Panc1 (cell line): ENCODE data around the gene LSS. TPM values are rescaled to one million over a fixed set of nuclear protein-coding genes. Genes with fewer than 3 reads are reported as not detected.
"Not testable (repeated sequence)": the region's sequence is repeated elsewhere in the genome, so short reads cannot be mapped to it uniquely, and the experiment has no call there.

ENCODE experiments used
- ATAC-seq: fragments of 200-7000 bp; cut with Tn5 transposase; 2 replicates; pipeline ENCODE4 v1.9.1; 2020; ENCODE audit warnings: mild to moderate bottlenecking, moderate library complexity
- BruUV-seq: library from RNA; stranded (reverse); fragments of 400-500 nt; replicated peaks from 2 replicates; lab custom pipeline; 2021; lab: Mats Ljungman, UMichigan
- CTCF ChIA-PET: fragments of 300-600 bp; sonication (Branson Sonifier 250); formaldehyde crosslinking; loops from one replicate; lab custom pipeline; 2022; ENCODE audit warnings: antibody characterized with exemption; lab: Charles Lee
- POLR2A ChIA-PET: fragments of 300-600 bp; sonication (Branson Sonifier 250); formaldehyde crosslinking; loops from one replicate; lab custom pipeline; 2022; ENCODE audit warnings: antibody characterized with exemption; lab: Charles Lee
- DNase-seq: peaks from one replicate; pipeline ENCODE4 v3.0.0-alpha.2; 2010; ENCODE audit warnings: low read depth, low spot score
- H3K27ac ChIP-seq: 2 replicates; pipeline ENCODE4 v1.5.1; 2011; ENCODE audit warnings: mild to moderate bottlenecking, low read length, inconsistent platforms
- H3K27me3 ChIP-seq: fragments of 200-500 bp; sonication (Bioruptor generic); 2 replicates; pipeline ENCODE4 v1.6.0; 2014; ENCODE audit warnings: low read length, inconsistent platforms; ENCODE audit not compliant: control insufficient read depth, insufficient read depth
- H3K36me3 ChIP-seq: fragments of 200-500 bp; sonication (Bioruptor generic); 2 replicates; pipeline ENCODE4 v1.5.1; 2014; ENCODE audit warnings: inconsistent platforms, mild to moderate bottlenecking, low read length, moderate library complexity; ENCODE audit not compliant: control insufficient read depth, insufficient read depth
- H3K4me1 ChIP-seq: 2 replicates; pipeline ENCODE4 v1.5.1; 2011; ENCODE audit warnings: inconsistent platforms, mild to moderate bottlenecking, low read length, moderate library complexity; ENCODE audit not compliant: control insufficient read depth, insufficient read depth
- H3K4me3 ChIP-seq, 2 experiments: 2 replicates each; pipeline ENCODE4 v1.5.1; 2011 to 2012; ENCODE audit warnings: low read depth in 2 of 2, low read length in 2 of 2, mild to moderate bottlenecking in 2 of 2, inconsistent platforms in 1 of 2, moderate library complexity in 1 of 2
- H3K9me3 ChIP-seq: fragments of 200-500 bp; sonication (Bioruptor generic); 2 replicates; pipeline ENCODE4 v1.5.1; 2014; ENCODE audit warnings: low read depth, mild to moderate bottlenecking, inconsistent platforms, low read length, moderate library complexity; ENCODE audit not compliant: control insufficient read depth, insufficient read depth
- POLR2AphosphoS5 ChIP-seq: IDR thresholded peaks from 2 replicates; pipeline ENCODE4 v1.6.1; 2012; ENCODE audit warnings: mild to moderate bottlenecking, low read depth, low read length, moderate library complexity
- REST ChIP-seq, 2 experiments: IDR thresholded peaks; 2 replicates each; pipeline ENCODE4 v1.6.1; 2011 to 2012; ENCODE audit warnings: low read depth in 2 of 2, control low read depth in 1 of 2, low read length in 1 of 2, mild to moderate bottlenecking in 1 of 2, moderate library complexity in 1 of 2; ENCODE audit not compliant: insufficient read depth in 1 of 2
- SIN3A ChIP-seq: IDR thresholded peaks from 2 replicates; pipeline ENCODE4 v1.6.1; 2012; ENCODE audit warnings: low read depth, mild to moderate bottlenecking, low read length, moderate library complexity, borderline replicate concordance; ENCODE audit not compliant: insufficient read depth
- TCF7L2 ChIP-seq: IDR thresholded peaks from 2 replicates; pipeline ENCODE4 v1.6.1; 2011; ENCODE audit warnings: mild to moderate bottlenecking, low read depth, low read length, inconsistent platforms
- in situ Hi-C: cut with HindIII; loops from 2 replicates; pipeline ENCODE4 v1.10.0; 2016; ENCODE audit warnings: low sequenced_read_pairs, low pct_unique_long_range_greater_than_20kb
- intact Hi-C: fragments of 100-400 bp; cut with micrococcal nuclease; formaldehyde crosslinking; loops from one replicate; pipeline ENCODE4 v1.10.0; 2022; ENCODE audit not compliant: unreplicated experiment
- total RNA-seq: library from RNA; stranded (reverse); gene quantifications from one replicate; pipeline ENCODE4 v1.2.1, GENCODE V29; 2021; ENCODE audit not compliant: unreplicated experiment
- TF ChIP-seq, protein P1 (sequence below): fragments of 450-650 bp; IDR thresholded peaks from 2 replicates; pipeline ENCODE4 v1.5.1; 2017; ENCODE audit warnings: mild to moderate bottlenecking

The LSS gene
- total RNA-seq, 1 experiment from 2014 or later = 111 TPM

- ChIA-PET CTCF (interaction anchor here (0.5 kb wide), 1 partner anchor 314 kb away, joined by 3 read pairs; no protein-coding TSS in a partner anchor), POLR2A (no interaction called here)
- intact Hi-C loops (no loop called here), in situ Hi-C loops (no loop called here)
- Histone ChIP-seq H3K27ac (no peak overlapping the region), H3K36me3 (peaks cover 6% of the 10 kb centered on the region), H3K4me1 (no peaks in the 10 kb centered on the region), H3K9me3 (no peaks in the 10 kb centered on the region), H3K4me3 (no peak overlapping the region), H3K27me3 (no peaks in the 10 kb centered on the region)
- no TSS peak for BruUV-seq
- no peak for DNase-seq
- TF ChIP-seq SIN3A (no peak), POLR2AphosphoS5 (no peak), TCF7L2 (no peak), REST (IDR thresholded peaks at IDR 0.05; ENCODE audit: insufficient read depth in 1 of 2, low read depth in 2 of 2, low read length in 1 of 2) (no peak)
- TF ChIP-seq, protein P1, sequence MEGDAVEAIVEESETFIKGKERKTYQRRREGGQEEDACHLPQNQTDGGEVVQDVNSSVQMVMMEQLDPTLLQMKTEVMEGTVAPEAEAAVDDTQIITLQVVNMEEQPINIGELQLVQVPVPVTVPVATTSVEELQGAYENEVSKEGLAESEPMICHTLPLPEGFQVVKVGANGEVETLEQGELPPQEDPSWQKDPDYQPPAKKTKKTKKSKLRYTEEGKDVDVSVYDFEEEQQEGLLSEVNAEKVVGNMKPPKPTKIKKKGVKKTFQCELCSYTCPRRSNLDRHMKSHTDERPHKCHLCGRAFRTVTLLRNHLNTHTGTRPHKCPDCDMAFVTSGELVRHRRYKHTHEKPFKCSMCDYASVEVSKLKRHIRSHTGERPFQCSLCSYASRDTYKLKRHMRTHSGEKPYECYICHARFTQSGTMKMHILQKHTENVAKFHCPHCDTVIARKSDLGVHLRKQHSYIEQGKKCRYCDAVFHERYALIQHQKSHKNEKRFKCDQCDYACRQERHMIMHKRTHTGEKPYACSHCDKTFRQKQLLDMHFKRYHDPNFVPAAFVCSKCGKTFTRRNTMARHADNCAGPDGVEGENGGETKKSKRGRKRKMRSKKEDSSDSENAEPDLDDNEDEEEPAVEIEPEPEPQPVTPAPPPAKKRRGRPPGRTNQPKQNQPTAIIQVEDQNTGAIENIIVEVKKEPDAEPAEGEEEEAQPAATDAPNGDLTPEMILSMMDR = no peak
- ATAC-seq = no peak
Measured at GRCh38 chr21:46203203-46203600, 25.4 kb downstream of the LSS start.

DNA sequence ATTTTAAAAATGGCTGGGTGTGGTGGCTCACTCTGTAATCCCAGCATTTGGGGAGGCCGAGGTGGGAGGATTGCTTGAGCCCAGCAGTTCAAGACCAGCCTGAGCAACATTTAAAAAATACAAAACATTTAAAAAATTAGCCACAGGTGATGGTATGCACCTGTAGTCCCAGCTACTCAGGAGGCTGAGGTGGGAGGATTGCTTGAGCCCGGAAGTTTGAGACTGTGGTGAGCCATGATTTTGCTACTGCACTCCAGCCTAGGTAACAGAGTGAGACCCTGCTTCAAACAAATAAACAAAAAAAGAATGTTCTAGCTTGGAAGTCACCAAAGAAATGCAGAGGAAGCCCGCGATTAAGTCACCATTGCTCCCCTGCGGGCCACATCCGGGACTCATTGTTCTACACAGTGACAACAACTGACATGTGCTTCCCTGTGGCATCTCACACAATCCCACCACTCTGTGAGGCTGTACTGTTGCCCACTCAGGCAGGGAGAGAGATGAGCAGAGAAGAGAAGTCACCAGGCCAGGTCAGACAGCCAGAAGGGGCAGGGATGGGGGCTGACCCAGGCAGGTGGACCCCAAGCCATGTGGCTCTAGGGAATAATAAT, 25.9 kb downstream of the LSS start:
- DNase-seq = no peak
- no peak overlapping the region for H3K4me3 ChIP-seq
- intact Hi-C loops (no loop called here), in situ Hi-C loops (no loop called here)
- peaks cover 6% of the 10 kb centered on the region for H3K36me3 ChIP-seq
- no TSS peak for BruUV-seq
- ChIA-PET POLR2A (no interaction called here), CTCF (interaction anchor here (0.5 kb wide), 1 partner anchor 314 kb away, joined by 3 read pairs; no protein-coding TSS in a partner anchor)
- no peak for ATAC-seq
- H3K27me3 ChIP-seq = no peaks in the 10 kb centered on the region
- H3K9me3 ChIP-seq = no peaks in the 10 kb centered on the region
- H3K4me1 ChIP-seq = no peaks in the 10 kb centered on the region
- no peak for TF ChIP-seq REST (IDR thresholded peaks at IDR 0.05; ENCODE audit: insufficient read depth in 1 of 2, low read depth in 2 of 2, low read length in 1 of 2)
- no peak for TF ChIP-seq POLR2AphosphoS5
- TF ChIP-seq SIN3A = no peak
- TF ChIP-seq, protein P1 = no peak
- no peak for TF ChIP-seq TCF7L2
- no peak overlapping the region for H3K27ac ChIP-seq

- in situ Hi-C loops, H3K4me1 ChIP-seq, DNase-seq, POLR2A ChIA-PET, BruUV-seq, H3K27me3 ChIP-seq, H3K27ac ChIP-seq, CTCF ChIA-PET, intact Hi-C loops, H3K4me3 ChIP-seq, ATAC-seq, H3K36me3 ChIP-seq, H3K9me3 ChIP-seq: not testable (repeated sequence)
Measured at GRCh38 chr21:46200877-46201803, 27.4 kb downstream of the LSS start.
